Common myeloid progenitor, CD34-positive (primary cell): ENCODE measurements around the gene AMBRA1.

Experiments
- CTCF ChIA-PET: fragments of 350-600 bp; sonication (Branson Sonifier 250); formaldehyde crosslinking; loops from one replicate; lab custom pipeline; 2021; ENCODE audit warnings: antibody characterized with exemption; lab: Charles Lee
- POLR2A ChIA-PET: fragments of 350-600 bp; sonication (Branson Sonifier 250); formaldehyde crosslinking; loops from one replicate; lab custom pipeline; 2021; ENCODE audit warnings: antibody characterized with exemption; lab: Charles Lee
- DNase-seq, 3 donors: peaks; one replicate each; pipeline versions ENCODE4 v3.0.0 to v3.0.0-alpha.2; 2013
- H3K27ac ChIP-seq, 2 experiments: 1 replicate in 1 of 2; 2 replicates in 1 of 2; pipeline ENCODE4 v1.7.0; 2013; ENCODE audit warnings: inconsistent platforms in 2 of 2, low read length in 2 of 2, mild to moderate bottlenecking in 2 of 2, low read depth in 1 of 2, moderate library complexity in 1 of 2; ENCODE audit not compliant: severe bottlenecking in 2 of 2, insufficient read depth in 1 of 2, poor library complexity in 1 of 2
- H3K27me3 ChIP-seq, 5 experiments: replicated peaks in 2 of 5; 1 replicate in 3 of 5; 2 replicates in 2 of 5; pipeline versions ENCODE4 v1.6.1 to v1.7.0; 2013; ENCODE audit warnings: low read length in 4 of 5, mild to moderate bottlenecking in 2 of 5, moderate library complexity in 2 of 5, inconsistent platforms in 1 of 5; ENCODE audit not compliant: insufficient read depth in 5 of 5, control insufficient read depth in 4 of 5
- H3K36me3 ChIP-seq, 4 experiments: 1 replicate in 2 of 4; 2 replicates in 2 of 4; pipeline versions ENCODE4 v1.6.1 to v1.7.0; 2013; ENCODE audit warnings: low read length in 3 of 4, control low read depth in 1 of 4, mild to moderate bottlenecking in 1 of 4; ENCODE audit not compliant: control insufficient read depth in 4 of 4, insufficient read depth in 4 of 4
- H3K4me1 ChIP-seq, 4 experiments: 1 replicate in 3 of 4; 2 replicates in 1 of 4; pipeline versions ENCODE4 v1.6.1 to v1.7.1; 2013; ENCODE audit warnings: low read length in 3 of 4, mild to moderate bottlenecking in 3 of 4, control low read depth in 1 of 4, inconsistent platforms in 1 of 4, moderate library complexity in 1 of 4; ENCODE audit not compliant: control insufficient read depth in 4 of 4, insufficient read depth in 4 of 4; ENCODE audit errors: control extremely low read depth in 1 of 4
- H3K4me3 ChIP-seq, 7 experiments: 1 replicate in 4 of 7; 2 replicates in 3 of 7; pipeline versions ENCODE4 v1.5.1 to v1.7.0; 2013; ENCODE audit warnings: mild to moderate bottlenecking in 7 of 7, low read length in 6 of 7, moderate library complexity in 6 of 7, inconsistent platforms in 2 of 7, low read depth in 2 of 7, control low read depth in 1 of 7; ENCODE audit not compliant: insufficient read depth in 4 of 7, control insufficient read depth in 1 of 7; ENCODE audit errors: extremely low read depth in 1 of 7
- H3K9me3 ChIP-seq, 5 experiments: 1 replicate in 4 of 5; 2 replicates in 1 of 5; pipeline versions ENCODE4 v1.6.1 to v1.7.1; 2013; ENCODE audit warnings: low read length in 4 of 5, mild to moderate bottlenecking in 2 of 5, inconsistent platforms in 1 of 5, low read depth in 1 of 5, moderate library complexity in 1 of 5; ENCODE audit not compliant: control insufficient read depth in 4 of 5, insufficient read depth in 2 of 5; ENCODE audit errors: control extremely low read depth in 1 of 5
- WGBS: methylation state at CpG from one replicate; pipeline ENCODE4 v1.1.5; 2013; ENCODE audit not compliant: insufficient coverage; 5-methylcytosine and 5-hydroxymethylcytosine counted together

Gene AMBRA1

GRCh38 chr11:46577058-46577457, 16.8 kb downstream of the AMBRA1 start:
- Histone ChIP-seq H3K4me1 (peaks cover 0 to 3% (median 0%) of the 10 kb centered on the region in 4 experiments), H3K27ac (no peak overlapping the region), H3K4me3 (no peak overlapping the region), H3K36me3 (peaks cover 0 to 2% (median 0%) of the 10 kb centered on the region in 4 experiments), H3K9me3 (no peaks in the 10 kb centered on the region), H3K27me3 (no peaks in the 10 kb centered on the region)
- no peak for DNase-seq
- WGBS = no CpG with 5 or more reads among the region's 1 CpG
- POLR2A ChIA-PET = no interaction called here
- CTCF ChIA-PET = interaction anchor here (1.1 kb wide), 1 partner anchor 29 kb away, joined by 4 read pairs; no protein-coding TSS in a partner anchor

- no CpG with 5 or more reads among the region's 1 CpG for WGBS
- ChIA-PET CTCF (interaction anchor here (1.1 to 1.7 kb wide), 2 partner anchors 14 to 44 kb away, joined by 3 to 6 read pairs; no protein-coding TSS in a partner anchor), POLR2A (no interaction called here)
- Histone ChIP-seq H3K36me3 (peaks cover 0 to 2% (median 0%) of the 10 kb centered on the region in 4 experiments), H3K4me3 (no peak overlapping the region), H3K4me1 (peaks cover 0 to 9% (median 1%) of the 10 kb centered on the region in 4 experiments), H3K27ac (no peak overlapping the region), H3K27me3 (no peaks in the 10 kb centered on the region), H3K9me3 (no peaks in the 10 kb centered on the region)
- no peak for DNase-seq
These were observed 19.2 kb downstream of the AMBRA1 start for GRCh38 chr11:46574656-46575055.

GRCh38 chr11:46570790-46571398, 22.9 kb downstream of the AMBRA1 start:
- ChIA-PET CTCF (interaction anchor here (0.6 to 0.7 kb wide), 3 partner anchors 10 to 48 kb away, joined by 3 to 4 read pairs (median 3); no protein-coding TSS in a partner anchor), POLR2A (interaction anchor here (0.6 to 0.9 kb wide), 2 partner anchors 10 to 12 kb away, joined by 3 read pairs; no protein-coding TSS in a partner anchor)
- Histone ChIP-seq H3K36me3 (peaks cover 0 to 5% (median 1%) of the 10 kb centered on the region in 4 experiments), H3K27me3 (no peaks in the 10 kb centered on the region), H3K4me1 (peaks cover 0 to 9% (median 1%) of the 10 kb centered on the region in 4 experiments), H3K4me3 (no peak overlapping the region), H3K9me3 (no peaks in the 10 kb centered on the region), H3K27ac (no peak overlapping the region)
- WGBS = 100% methylated on average over 1 of the region's 2 CpGs
- DNase-seq = no peak

GRCh38 chr11:46565232-46565840, 28.5 kb downstream of the AMBRA1 start:
- H3K27ac ChIP-seq = no peak overlapping the region

GRCh38 chr11:46564459-46564858, 29.4 kb downstream of the AMBRA1 start:
- Histone ChIP-seq H3K4me3 (no peak overlapping the region), H3K27ac (no peak overlapping the region), H3K9me3 (no peaks in the 10 kb centered on the region), H3K27me3 (no peaks in the 10 kb centered on the region), H3K36me3 (peaks cover 0 to 5% (median 0%) of the 10 kb centered on the region in 4 experiments), H3K4me1 (peaks cover 9 to 24% (median 20%) of the 10 kb centered on the region in 4 experiments)
- no peak for DNase-seq
- ChIA-PET POLR2A (interaction anchor here (0.6 kb wide), 1 partner anchor 23 kb away, joined by 4 read pairs; no protein-coding TSS in a partner anchor), CTCF (no interaction called here)
- WGBS = no CpG with 5 or more reads among the region's 1 CpG

More at GRCh38 chr11:46565232-46565840, 28.5 kb downstream of the AMBRA1 start:
- peaks cover 0 to 5% (median 0%) of the 10 kb centered on the region in 4 experiments for H3K36me3 ChIP-seq
- H3K9me3 ChIP-seq = no peaks in the 10 kb centered on the region
- no peak overlapping the region for H3K4me3 ChIP-seq
- ChIA-PET CTCF (no interaction called here), POLR2A (no interaction called here)
- H3K4me1 ChIP-seq = peaks cover 8 to 17% (median 12%) of the 10 kb centered on the region in 4 experiments
- WGBS = 91% methylated on average over 4 of the region's 7 CpGs
- no peak for DNase-seq
- no peaks in the 10 kb centered on the region for H3K27me3 ChIP-seq

GRCh38 chr11:46562527-46562926, 31.3 kb downstream of the AMBRA1 start:
- no peak for DNase-seq
- ChIA-PET CTCF (interaction anchor here (0.8 to 2.2 kb wide), 3 partner anchors 17 to 33 kb away, joined by 3 to 9 read pairs (median 3); no protein-coding TSS in a partner anchor), POLR2A (interaction anchor here (0.6 kb wide), 1 partner anchor 12 kb away, joined by 3 read pairs; no protein-coding TSS in a partner anchor)
- Histone ChIP-seq H3K27me3 (no peaks in the 10 kb centered on the region), H3K9me3 (no peaks in the 10 kb centered on the region), H3K27ac (no peak overlapping the region), H3K36me3 (peaks cover 0 to 4% (median 2%) of the 10 kb centered on the region in 4 experiments), H3K4me1 (peaks cover 9 to 31% (median 21%) of the 10 kb centered on the region in 4 experiments), H3K4me3 (no peak overlapping the region)
- WGBS = 90% methylated on average over 4 of the region's 5 CpGs
